IPS-18c (cell line): Measurements from ENCODE around the gene CYTH1.
"Not testable (repeated sequence)": the region's sequence is repeated elsewhere in the genome, so short reads cannot be mapped to it uniquely, and the experiment has no call there.

Experiments
- H3K4me3 ChIP-seq: 2 replicates; pipeline ENCODE4 v1.7.0; 2013; ENCODE audit warnings: low read depth, mild to moderate bottlenecking, low read length, moderate library complexity; ENCODE audit not compliant: insufficient read depth
- H3K9me3 ChIP-seq: one replicate; pipeline ENCODE4 v1.6.1; 2013; ENCODE audit warnings: mild to moderate bottlenecking, low read length, moderate library complexity; ENCODE audit not compliant: control insufficient read depth, insufficient read depth

CYTH1 gene

DNA sequence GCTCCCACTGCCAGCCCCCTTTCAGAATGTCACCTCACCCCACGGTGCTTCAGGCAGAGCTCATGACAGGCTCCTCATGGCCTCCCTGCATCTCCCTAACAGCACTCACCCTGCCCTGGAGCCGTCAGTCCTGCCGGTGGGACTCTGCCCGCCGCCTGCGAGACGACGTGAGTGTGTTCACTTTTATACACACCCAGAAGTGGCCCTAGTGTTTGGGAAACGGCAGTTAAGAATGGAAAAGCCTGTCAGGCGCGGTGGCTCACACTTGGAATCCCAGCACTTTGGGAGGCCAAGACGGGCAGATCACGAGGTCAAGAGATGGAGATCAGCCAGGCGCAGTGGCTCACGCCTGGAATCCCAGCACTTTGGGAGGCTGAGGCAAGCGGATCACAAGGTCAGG lies 12.3 kb upstream of the CYTH1 start:
- Histone ChIP-seq H3K9me3 (peaks cover 2% of the 10 kb centered on the region), H3K4me3 (no peak overlapping the region)

DNA sequence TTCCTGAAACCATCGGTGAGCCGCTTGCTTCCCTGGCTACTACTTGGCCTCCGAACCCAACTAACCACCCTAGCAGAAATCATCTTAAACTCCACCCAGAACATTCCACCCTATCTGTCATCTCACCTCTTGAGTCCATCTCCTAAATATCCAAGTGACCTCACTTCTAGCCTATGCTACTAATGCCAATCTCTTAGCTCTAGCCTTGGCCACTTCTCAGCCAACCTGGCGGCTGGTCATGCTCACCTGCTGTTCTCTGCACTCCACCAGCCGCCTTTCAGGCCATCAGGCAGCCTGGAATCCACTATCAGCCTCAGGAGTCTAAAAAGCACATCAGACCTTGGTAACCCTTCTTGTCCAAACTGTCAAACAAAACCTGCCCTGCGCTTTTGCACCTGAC lies 11.9 kb upstream of the CYTH1 start:
- H3K4me3 ChIP-seq, result no peak overlapping the region
- H3K9me3 ChIP-seq, result peaks cover 2% of the 10 kb centered on the region

DNA sequence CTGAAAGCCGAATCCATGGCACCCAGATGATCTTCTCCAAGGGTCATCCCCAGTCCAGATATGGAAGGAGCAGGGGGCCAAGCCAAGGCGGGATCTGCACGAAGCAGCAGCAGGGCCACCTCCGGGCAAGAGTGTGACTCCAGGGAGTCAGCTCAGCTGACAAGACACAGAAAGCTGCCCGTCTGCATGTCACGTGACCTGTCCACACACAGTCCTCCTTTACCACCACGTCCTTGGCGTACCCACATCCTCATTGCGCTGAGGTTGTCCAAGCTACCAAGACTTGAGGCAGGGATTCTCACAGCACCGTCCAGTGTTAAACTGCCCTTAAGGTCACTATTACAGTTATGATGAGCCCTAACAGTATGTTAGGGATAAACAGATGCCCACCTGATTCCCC lies 11.3 kb upstream of the CYTH1 start:
- peaks cover 2% of the 10 kb centered on the region for H3K9me3 ChIP-seq

GRCh38 chr17:78791840-78792709 lies 10.0 kb upstream of the CYTH1 start:
- Histone ChIP-seq H3K4me3 (no peak overlapping the region), H3K9me3 (peaks cover 2% of the 10 kb centered on the region)

More for the DNA sequence above, 11.3 kb upstream of the CYTH1 start:
- H3K4me3 ChIP-seq, result no peak overlapping the region

- Histone ChIP-seq H3K4me3 (no peak overlapping the region), H3K9me3 (peaks cover 2% of the 10 kb centered on the region)
These were observed 8.5 kb upstream of the CYTH1 start for GRCh38 chr17:78790552-78790951.

GRCh38 chr17:78789663-78790181 lies 7.6 kb upstream of the CYTH1 start:
- Histone ChIP-seq H3K4me3 (no peak overlapping the region), H3K9me3 (no peaks in the 10 kb centered on the region)

GRCh38 chr17:78789149-78789662 lies 7.1 kb upstream of the CYTH1 start:
- H3K9me3 ChIP-seq, result no peaks in the 10 kb centered on the region
- H3K4me3 ChIP-seq, result no peak overlapping the region

DNA sequence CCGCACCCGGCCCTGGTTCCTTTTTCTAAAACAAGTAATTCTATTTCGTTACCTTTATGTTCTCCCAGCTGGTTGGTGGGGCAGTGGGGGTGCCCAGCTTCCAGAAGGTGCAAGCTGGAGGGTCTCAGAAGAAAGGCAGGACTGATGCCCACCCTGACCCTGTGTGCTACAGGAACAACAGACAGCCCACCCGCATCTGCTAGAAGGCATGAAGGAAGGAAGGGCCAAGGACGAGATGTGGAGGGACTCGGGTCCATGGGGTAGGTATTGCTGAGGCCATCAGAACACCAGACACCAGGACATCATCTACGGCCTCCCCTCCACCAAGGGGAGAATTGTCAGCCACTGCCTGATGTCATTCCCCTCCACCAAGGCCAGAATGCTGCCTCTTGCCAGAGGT lies 6.4 kb upstream of the CYTH1 start:
- Histone ChIP-seq H3K4me3 (no peak overlapping the region), H3K9me3 (no peaks in the 10 kb centered on the region)

DNA sequence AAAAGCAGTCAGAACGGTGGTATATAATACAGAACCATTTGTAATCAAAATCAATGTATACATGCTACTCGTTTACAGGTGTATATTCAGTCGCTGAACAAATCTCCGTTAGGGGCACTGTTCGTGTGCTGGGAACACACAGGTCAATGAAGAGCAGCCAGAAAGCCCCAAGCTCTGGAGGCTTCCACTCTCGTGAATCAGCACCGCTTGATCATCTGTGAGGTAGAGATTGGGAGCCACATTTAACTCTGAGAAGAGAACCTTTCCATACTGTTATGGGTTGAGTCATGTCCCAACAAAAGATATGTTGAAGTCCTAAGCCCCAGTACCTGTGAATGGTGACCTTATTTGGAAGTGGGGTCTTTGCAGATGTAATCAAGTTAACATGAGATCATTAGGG lies 5.4 kb upstream of the CYTH1 start:
- H3K9me3 ChIP-seq, result no peaks in the 10 kb centered on the region
- H3K4me3 ChIP-seq, result no peak overlapping the region

DNA sequence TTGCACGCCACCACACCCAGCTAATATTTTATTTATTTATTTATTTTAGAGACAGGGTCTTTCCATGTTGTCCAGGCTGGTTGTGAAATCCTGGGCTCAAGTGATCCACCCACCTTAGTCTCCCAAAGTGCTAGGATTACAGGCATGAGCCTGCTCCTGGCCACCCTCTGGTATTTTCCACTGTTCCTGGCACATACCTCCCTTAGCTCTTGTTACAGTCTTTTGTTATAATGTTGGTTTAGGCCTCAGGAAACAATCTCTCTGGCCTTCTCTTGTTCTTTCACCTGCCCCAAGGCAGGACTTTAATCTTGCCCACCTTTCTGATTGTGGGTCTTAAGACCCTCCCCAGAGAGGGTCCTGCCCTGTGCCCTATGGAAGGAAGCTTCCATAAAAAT lies 3.6 kb upstream of the CYTH1 start:
- Histone ChIP-seq H3K4me3 (no peak overlapping the region), H3K9me3 (no peaks in the 10 kb centered on the region)

- H3K9me3 ChIP-seq, result no peaks in the 10 kb centered on the region
- no peak overlapping the region for H3K4me3 ChIP-seq
These were observed 3.1 kb upstream of the CYTH1 start for GRCh38 chr17:78785011-78785662.

DNA sequence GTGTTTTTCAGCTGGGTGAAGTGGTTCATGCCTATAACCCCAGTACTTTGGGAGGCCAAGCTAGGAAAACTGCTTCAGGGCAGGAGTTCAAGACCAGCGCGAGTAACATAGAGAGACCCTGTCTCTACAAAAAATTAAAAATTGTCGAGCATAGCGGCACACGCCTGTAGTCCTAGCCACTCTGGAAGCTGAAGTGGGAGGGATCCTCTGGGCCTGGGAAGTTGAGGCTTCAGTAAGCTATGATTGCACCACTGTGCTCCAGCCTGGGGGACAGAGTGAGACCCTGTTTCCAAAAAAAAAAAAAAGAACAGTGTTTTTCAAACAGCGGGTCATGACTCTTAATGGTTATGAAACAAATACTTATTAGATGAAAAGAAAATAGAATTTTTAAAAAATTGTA lies 2.3 kb upstream of the CYTH1 start:
- no peak overlapping the region for H3K4me3 ChIP-seq
- no peaks in the 10 kb centered on the region for H3K9me3 ChIP-seq

DNA sequence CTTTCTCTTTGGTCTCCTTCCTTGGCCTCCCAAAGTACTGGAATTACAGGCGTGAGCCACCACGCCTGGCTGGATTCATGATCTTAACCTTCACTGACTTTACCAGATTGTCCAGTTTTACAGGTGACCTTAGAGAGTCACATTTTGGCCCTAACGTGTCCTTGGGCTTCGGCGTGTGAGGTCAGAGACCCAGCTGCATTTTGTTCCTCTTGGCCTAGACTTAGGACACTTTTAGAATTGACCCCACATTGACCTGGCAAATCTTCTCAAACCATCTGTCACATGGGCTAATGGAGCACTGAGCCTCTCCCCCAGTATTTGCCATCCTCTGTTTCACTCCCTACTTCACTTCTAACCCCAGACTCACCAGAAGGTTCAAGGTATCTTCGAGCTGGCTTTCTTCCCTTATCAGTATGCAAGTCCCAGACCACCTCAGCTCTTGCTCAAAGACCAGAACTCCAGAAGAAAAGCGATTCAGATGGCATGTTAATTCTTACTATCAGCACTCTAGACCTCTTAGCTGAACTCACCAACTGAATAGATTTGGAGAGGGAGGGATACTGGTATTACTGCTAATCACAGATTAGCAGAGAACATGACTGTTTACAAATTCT lies 1.7 kb upstream of the CYTH1 start:
- Histone ChIP-seq H3K4me3 (no peak overlapping the region), H3K9me3 (no peaks in the 10 kb centered on the region)

GRCh38 chr17:78781104-78781892 lies 775 bp downstream of the CYTH1 start:
- peak overlapping the region; percentile 84 for H3K4me3 ChIP-seq
- no peaks in the 10 kb centered on the region for H3K9me3 ChIP-seq

DNA sequence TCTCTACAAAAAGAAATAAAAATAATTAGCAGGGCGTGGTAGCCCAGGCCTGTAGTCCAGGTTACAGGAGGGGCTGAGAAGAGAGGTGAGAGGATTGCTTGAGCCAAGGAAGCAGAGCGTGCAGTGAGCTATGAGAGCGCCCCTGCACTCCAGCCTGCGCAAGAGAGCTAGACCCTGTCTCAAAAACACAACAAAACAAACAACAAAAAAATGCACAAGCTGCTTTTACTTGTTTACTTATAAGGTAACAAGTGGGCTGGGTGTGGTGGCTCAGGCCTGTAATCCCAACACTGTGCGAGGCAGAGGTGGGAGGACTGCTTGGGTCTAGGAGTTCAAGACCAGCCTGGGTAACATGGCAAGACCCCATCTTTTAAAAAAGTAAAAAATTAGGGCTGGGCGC lies 1.7 kb downstream of the CYTH1 start:
- no peaks in the 10 kb centered on the region for H3K9me3 ChIP-seq
- no peak overlapping the region for H3K4me3 ChIP-seq

- H3K4me3 ChIP-seq, result no peak overlapping the region
- no peaks in the 10 kb centered on the region for H3K9me3 ChIP-seq
These were observed 2.2 kb downstream of the CYTH1 start for GRCh38 chr17:78779850-78780249.

DNA sequence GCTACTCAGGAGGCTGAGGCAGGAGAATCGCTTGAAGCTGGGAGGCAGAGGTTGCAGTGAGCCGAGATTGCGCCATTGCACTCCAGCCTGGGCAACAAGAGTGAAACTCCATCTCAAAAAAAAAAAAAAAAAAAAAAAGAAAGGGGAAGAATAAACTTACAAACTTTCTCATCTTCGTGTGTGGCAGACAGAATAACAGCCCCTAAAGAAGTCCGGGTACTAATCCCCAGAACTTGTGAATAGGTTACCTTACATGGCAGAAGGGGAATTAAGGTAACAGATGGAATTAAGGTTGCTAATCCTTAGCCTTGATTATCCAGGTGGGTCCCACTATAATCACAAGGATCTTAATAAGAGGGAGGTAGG lies 2.8 kb downstream of the CYTH1 start:
- not testable (repeated sequence) for H3K4me3 ChIP-seq, H3K9me3 ChIP-seq
